ENCODE measurements around the gene RAPGEF2. TPM values are rescaled to one million over a fixed set of nuclear protein-coding genes. Genes with fewer than 3 reads are reported as not detected.

Gene RAPGEF2
- polyA plus RNA-seq, 1 donor (not counting 4 experiments of a cell fraction or from before 2014, with no cell fraction given): 23.8 TPM

- dilution Hi-C loops (cut with MboI; ENCODE audit: extremely low pct_ligation_motif_present, low sequenced_read_pairs): no loop called here
- no peaks in the 10 kb centered on the region for H3K9me1 ChIP-seq (ENCODE audit: control insufficient read depth, extremely low read depth, insufficient read depth, low read length)
Observed at GRCh38 chr4:159319027-159319426, 216.1 kb downstream of the RAPGEF2 start.

GRCh38 chr4:159326480-159326879, 223.6 kb downstream of the RAPGEF2 start:
- peaks cover 6% of the 10 kb centered on the region in 2 experiments for H3K36me3 ChIP-seq (ENCODE audit: control insufficient read depth in 2 of 2, extremely low read depth in 1 of 2, insufficient read depth in 2 of 2, low read length in 2 of 2)
- DNase-seq (ENCODE audit: low read depth, low spot score) (no peak), FAIRE-seq (no peak)
- no peak overlapping the region for H3K4me3 ChIP-seq (ENCODE audit: control insufficient read depth in 2 of 3, extremely low read depth in 1 of 3, insufficient read depth in 2 of 3, low read depth in 1 of 3, low read length in 3 of 3)
- H3K9ac ChIP-seq (ENCODE audit: control insufficient read depth, extremely low read depth, insufficient read depth, low read length): no peak overlapping the region
- no peaks in the 10 kb centered on the region for H3K27me3 ChIP-seq (ENCODE audit: control insufficient read depth, extremely low read depth, insufficient read depth, low read length)
- no peaks in the 10 kb centered on the region for H3K9me1 ChIP-seq (ENCODE audit: control insufficient read depth, extremely low read depth, insufficient read depth, low read length)
- dilution Hi-C loops (cut with MboI; ENCODE audit: extremely low pct_ligation_motif_present, low sequenced_read_pairs): no loop called here
- H3K79me2 ChIP-seq (ENCODE audit: control insufficient read depth, insufficient read depth, low read length): no peaks in the 10 kb centered on the region
- no peaks in the 10 kb centered on the region for H4K20me1 ChIP-seq (ENCODE audit: control insufficient read depth, extremely low read depth, insufficient read depth, low read length)
- TF ChIP-seq CTCF (optimal IDR thresholded peaks at IDR 0.05 in 1 of 3, IDR thresholded peaks at IDR 0.05 in 1 of 3, conservative IDR thresholded peaks at IDR 0.05 in 1 of 3; ENCODE audit: extremely low read depth in 1 of 3, insufficient read depth in 2 of 3, low read length in 3 of 3) (no peak), EZH2 (IDR thresholded peaks at IDR 0.05; ENCODE audit: low read length) (no peak)
- H3K4me1 ChIP-seq (ENCODE audit: control insufficient read depth, extremely low read depth, insufficient read depth, low read length): no peaks in the 10 kb centered on the region
- no peak overlapping the region for H3K4me2 ChIP-seq (ENCODE audit: control insufficient read depth, extremely low read depth, insufficient read depth, low read depth, low read length)
- H2AFZ ChIP-seq (ENCODE audit: control insufficient read depth, low read length): no peak overlapping the region
- H3K9me3 ChIP-seq (ENCODE audit: control insufficient read depth, low read depth, low read length): no peaks in the 10 kb centered on the region
- H3K27ac ChIP-seq (ENCODE audit: control insufficient read depth, insufficient read depth, low read length): no peak overlapping the region

More at GRCh38 chr4:159319027-159319426, 216.1 kb downstream of the RAPGEF2 start:
- H4K20me1 ChIP-seq (ENCODE audit: control insufficient read depth, extremely low read depth, insufficient read depth, low read length): no peaks in the 10 kb centered on the region
- no peaks in the 10 kb centered on the region for H3K4me1 ChIP-seq (ENCODE audit: control insufficient read depth, extremely low read depth, insufficient read depth, low read length)
- H3K9ac ChIP-seq (ENCODE audit: control insufficient read depth, extremely low read depth, insufficient read depth, low read length): no peak overlapping the region
- H3K27ac ChIP-seq (ENCODE audit: control insufficient read depth, insufficient read depth, low read length): no peak overlapping the region
- no peaks in the 10 kb centered on the region for H3K27me3 ChIP-seq (ENCODE audit: control insufficient read depth, extremely low read depth, insufficient read depth, low read length)
- FAIRE-seq (no peak), DNase-seq (ENCODE audit: low read depth, low spot score) (no peak)
- peaks cover 6 to 12% of the 10 kb centered on the region in 2 experiments for H3K36me3 ChIP-seq (ENCODE audit: control insufficient read depth in 2 of 2, extremely low read depth in 1 of 2, insufficient read depth in 2 of 2, low read length in 2 of 2)
- no peak overlapping the region for H3K4me2 ChIP-seq (ENCODE audit: control insufficient read depth, extremely low read depth, insufficient read depth, low read depth, low read length)
- no peak for TF ChIP-seq EZH2 (IDR thresholded peaks at IDR 0.05; ENCODE audit: low read length)
- TF ChIP-seq CTCF (optimal IDR thresholded peaks at IDR 0.05 in 1 of 3, IDR thresholded peaks at IDR 0.05 in 1 of 3, conservative IDR thresholded peaks at IDR 0.05 in 1 of 3; ENCODE audit: extremely low read depth in 1 of 3, insufficient read depth in 2 of 3, low read length in 3 of 3): no peak
- H3K79me2 ChIP-seq (ENCODE audit: control insufficient read depth, insufficient read depth, low read length): no peaks in the 10 kb centered on the region
- H2AFZ ChIP-seq (ENCODE audit: control insufficient read depth, low read length): no peak overlapping the region
- no peak overlapping the region for H3K4me3 ChIP-seq (ENCODE audit: control insufficient read depth in 2 of 3, extremely low read depth in 1 of 3, insufficient read depth in 2 of 3, low read depth in 1 of 3, low read length in 3 of 3)
- H3K9me3 ChIP-seq (ENCODE audit: control insufficient read depth, low read depth, low read length): no peaks in the 10 kb centered on the region

Measured in keratinocyte (primary cell).